ENCODE measurements around the gene EGFL7.

Gene EGFL7

GRCh38 chr9:136668983-136669790, 6.5 kb downstream of the EGFL7 start:
- Mint-ChIP-seq H3K4me1 (ENCODE audit: low read depth) (peaks cover 1% of the 10 kb centered on the region), H3K4me3 (no peak overlapping the region), H3K27ac (no peak overlapping the region), H3K9me3 (ENCODE audit: low read depth) (no peaks in the 10 kb centered on the region), H3K27me3 (peaks cover 2% of the 10 kb centered on the region), H3K36me3 (no peaks in the 10 kb centered on the region)

DNA sequence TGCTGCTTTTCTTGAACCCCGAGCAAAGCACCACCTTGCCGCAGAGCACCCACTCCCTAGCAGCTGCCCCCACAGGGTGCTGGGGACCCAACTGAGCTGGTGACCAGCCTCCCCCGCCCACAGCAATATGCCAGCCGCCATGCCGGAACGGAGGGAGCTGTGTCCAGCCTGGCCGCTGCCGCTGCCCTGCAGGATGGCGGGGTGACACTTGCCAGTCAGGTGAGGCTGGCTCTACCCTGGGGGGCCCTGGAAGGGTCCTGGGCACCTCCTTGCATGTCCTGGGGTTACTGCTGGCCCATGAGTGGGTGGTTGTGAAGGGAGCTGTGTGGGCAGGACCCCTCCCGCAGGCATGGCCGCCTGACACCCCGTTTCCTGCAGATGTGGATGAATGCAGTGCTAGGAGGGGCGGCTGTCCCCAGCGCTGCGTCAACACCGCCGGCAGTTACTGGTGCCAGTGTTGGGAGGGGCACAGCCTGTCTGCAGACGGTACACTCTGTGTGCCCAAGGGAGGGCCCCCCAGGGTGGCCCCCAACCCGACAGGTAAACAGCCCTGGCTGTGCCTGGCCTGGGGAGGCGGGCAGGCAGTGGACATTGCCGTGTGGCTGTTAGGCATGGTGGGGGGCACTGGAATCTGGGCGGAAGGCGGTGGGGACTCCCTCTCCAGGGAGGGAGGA, 7.2 kb downstream of the EGFL7 start:
- Mint-ChIP-seq H3K4me3 (no peak overlapping the region), H3K27me3 (no peaks in the 10 kb centered on the region), H3K36me3 (no peaks in the 10 kb centered on the region)

DNA sequence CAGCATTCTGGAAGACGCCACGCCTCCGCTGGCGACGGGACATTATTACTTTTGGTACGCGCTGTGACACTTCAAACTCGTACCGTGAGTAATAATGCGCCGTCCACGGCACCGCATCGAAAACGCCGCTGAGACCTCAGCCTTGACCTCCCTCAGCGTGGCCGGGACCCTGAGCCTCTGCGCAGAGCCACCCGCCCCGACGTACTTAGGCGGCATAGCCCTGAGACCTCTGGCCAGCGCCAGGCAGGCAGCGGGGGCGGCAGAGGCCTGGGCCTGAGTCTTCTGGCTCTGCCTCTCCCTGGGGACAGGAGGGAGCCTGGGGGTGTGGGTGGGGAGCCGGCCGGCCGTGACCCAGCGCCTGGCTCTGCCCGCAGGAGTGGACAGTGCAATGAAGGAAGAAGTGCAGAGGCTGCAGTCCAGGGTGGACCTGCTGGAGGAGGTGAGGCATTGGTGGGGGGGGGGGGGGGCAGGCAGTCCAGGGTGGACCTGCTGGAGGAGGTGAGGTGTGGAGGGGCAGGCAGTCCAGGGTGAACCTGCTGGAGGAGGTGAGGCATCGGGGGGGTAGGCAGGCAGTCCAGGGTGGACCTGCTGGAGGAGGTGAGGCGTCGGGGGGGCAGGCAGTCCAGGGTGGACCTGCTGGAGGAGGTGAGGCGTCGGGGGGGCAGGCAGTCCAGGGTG, 8.0 kb downstream of the EGFL7 start:
- Mint-ChIP-seq H3K4me1 (ENCODE audit: low read depth) (peaks cover 1% of the 10 kb centered on the region), H3K27me3 (no peaks in the 10 kb centered on the region), H3K9me3 (ENCODE audit: low read depth) (no peaks in the 10 kb centered on the region), H3K27ac (no peak overlapping the region), H3K36me3 (no peaks in the 10 kb centered on the region), H3K4me3 (no peak overlapping the region)

More for the DNA sequence above, 7.2 kb downstream of the EGFL7 start:
- no peak overlapping the region for H3K27ac Mint-ChIP-seq
- H3K4me1 Mint-ChIP-seq (ENCODE audit: low read depth), result peaks cover 1% of the 10 kb centered on the region
- H3K9me3 Mint-ChIP-seq (ENCODE audit: low read depth), result no peaks in the 10 kb centered on the region

GRCh38 chr9:136671254-136671614, 8.5 kb downstream of the EGFL7 start:
- Mint-ChIP-seq H3K36me3 (no peaks in the 10 kb centered on the region), H3K27ac (no peak overlapping the region), H3K27me3 (no peaks in the 10 kb centered on the region), H3K9me3 (ENCODE audit: low read depth) (no peaks in the 10 kb centered on the region), H3K4me3 (no peak overlapping the region), H3K4me1 (ENCODE audit: low read depth) (peaks cover 1% of the 10 kb centered on the region)

DNA sequence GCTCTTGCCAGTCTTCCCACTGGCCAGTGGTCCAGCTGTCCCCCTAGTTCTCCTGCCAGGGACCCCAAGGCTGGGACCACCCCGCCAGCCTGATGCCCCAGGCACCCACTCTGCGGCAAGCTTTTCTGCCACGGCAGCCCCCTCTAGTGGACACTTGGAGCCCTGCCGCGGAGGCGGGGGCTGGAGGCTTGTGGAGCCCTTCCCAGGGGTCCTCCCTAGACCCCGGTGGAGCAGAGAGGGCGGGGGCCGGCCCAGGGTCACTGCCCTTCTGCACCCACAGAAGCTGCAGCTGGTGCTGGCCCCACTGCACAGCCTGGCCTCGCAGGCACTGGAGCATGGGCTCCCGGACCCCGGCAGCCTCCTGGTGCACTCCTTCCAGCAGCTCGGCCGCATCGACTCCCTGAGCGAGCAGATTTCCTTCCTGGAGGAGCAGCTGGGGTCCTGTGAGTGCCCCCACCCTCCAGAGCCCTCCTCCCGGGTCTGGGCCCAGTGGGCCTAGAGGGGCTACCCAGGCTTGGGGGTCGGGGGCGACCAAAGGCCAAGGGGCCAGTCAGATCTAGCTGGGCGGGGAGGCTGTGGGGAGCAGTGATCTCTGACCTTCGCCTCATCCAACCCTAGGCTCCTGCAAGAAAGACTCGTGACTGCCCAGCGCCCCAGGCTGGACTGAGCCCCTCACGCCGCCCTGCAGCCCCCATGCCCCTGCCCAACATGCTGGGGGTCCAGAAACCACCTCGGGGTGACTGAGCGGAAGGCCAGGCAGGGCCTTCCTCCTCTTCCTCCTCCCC, 9.1 kb downstream of the EGFL7 start:
- Mint-ChIP-seq H3K36me3 (no peaks in the 10 kb centered on the region), H3K9me3 (ENCODE audit: low read depth) (no peaks in the 10 kb centered on the region), H3K4me1 (ENCODE audit: low read depth) (peaks cover 1% of the 10 kb centered on the region)

DNA sequence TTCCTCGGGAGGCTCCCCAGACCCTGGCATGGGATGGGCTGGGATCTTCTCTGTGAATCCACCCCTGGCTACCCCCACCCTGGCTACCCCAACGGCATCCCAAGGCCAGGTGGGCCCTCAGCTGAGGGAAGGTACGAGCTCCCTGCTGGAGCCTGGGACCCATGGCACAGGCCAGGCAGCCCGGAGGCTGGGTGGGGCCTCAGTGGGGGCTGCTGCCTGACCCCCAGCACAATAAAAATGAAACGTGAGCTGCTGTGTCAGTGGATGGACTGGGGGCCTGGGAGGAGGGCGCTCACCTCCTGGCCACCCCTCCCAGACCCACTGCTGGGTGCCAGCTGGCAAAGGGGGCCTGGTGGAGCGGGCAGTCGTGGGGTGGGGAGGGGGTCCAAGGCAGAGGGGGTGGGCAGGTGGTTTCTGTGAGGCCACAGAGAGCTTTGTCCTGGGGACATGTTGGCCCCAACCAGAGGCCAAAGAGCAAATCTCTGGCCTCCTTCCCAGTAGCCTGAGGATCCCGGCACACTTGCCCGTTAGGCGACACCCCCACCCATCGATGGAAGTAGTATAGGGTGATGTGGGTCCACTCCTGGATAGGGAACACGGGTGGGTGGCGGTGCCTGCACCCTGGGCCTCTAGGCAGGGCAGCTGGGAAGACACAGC, 9.8 kb downstream of the EGFL7 start:
- Mint-ChIP-seq H3K4me1 (ENCODE audit: low read depth) (peaks cover 1% of the 10 kb centered on the region), H3K27me3 (no peaks in the 10 kb centered on the region), H3K36me3 (no peaks in the 10 kb centered on the region), H3K9me3 (ENCODE audit: low read depth) (no peaks in the 10 kb centered on the region), H3K27ac (no peak overlapping the region), H3K4me3 (no peak overlapping the region)

More for the DNA sequence above, 9.1 kb downstream of the EGFL7 start:
- Mint-ChIP-seq H3K27ac (no peak overlapping the region), H3K4me3 (no peak overlapping the region), H3K27me3 (no peaks in the 10 kb centered on the region)

DNA sequence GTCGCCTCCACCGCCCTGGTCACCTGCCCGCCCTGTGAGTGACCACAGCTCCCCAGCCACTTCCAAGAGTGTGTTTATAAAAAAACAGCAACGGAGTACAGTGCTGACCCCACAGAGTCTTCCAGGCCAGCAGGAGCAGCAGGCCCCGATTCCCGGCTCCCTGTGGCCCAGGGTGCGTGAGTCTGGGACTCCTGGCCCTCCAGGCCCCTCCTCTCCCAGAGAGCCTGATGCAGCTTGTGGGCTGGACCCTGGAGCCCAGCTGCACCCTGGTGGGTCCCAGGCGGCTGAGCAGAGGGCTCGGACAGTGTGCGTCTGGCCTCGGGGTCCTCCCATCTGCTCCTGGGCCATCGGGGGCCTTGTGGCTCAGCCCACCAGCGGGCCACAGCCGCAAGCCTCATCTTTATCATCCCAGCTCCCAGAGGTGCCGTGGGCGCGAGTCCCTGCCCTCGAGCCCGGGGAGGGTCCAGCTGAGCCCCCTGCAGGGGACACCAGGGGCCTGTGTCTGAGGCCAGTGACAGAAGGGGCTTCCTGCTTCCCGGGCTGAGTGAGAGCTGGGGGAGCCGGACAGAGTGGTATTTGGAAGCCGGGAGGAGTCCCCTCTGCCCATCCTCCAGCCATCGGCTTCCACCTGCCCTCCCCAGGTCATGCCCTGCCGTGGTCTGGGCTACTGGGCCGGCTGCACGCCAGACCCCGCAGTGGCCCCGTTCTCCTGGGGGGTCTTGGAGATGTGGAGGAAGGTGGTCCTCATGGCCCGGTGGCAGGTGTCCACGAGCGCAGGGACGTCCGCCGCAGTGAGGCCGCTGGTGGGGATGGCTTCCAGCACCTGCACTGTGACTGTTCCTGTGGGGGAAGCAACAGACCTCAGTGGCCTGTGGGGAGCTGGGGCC, 10.6 kb downstream of the EGFL7 start:
- Mint-ChIP-seq H3K4me3 (no peak overlapping the region), H3K27me3 (no peaks in the 10 kb centered on the region), H3K27ac (no peak overlapping the region), H3K9me3 (ENCODE audit: low read depth) (no peaks in the 10 kb centered on the region), H3K36me3 (no peaks in the 10 kb centered on the region), H3K4me1 (ENCODE audit: low read depth) (peaks cover 1% of the 10 kb centered on the region)

- H3K4me3 Mint-ChIP-seq, result no peak overlapping the region
- H3K27ac Mint-ChIP-seq, result no peak overlapping the region
- no peaks in the 10 kb centered on the region for H3K4me1 Mint-ChIP-seq (ENCODE audit: low read depth)
- no peaks in the 10 kb centered on the region for H3K36me3 Mint-ChIP-seq
- H3K9me3 Mint-ChIP-seq (ENCODE audit: low read depth), result no peaks in the 10 kb centered on the region
- H3K27me3 Mint-ChIP-seq, result no peaks in the 10 kb centered on the region
These were observed 11.5 kb downstream of the EGFL7 start for GRCh38 chr9:136673975-136674785.

- H3K4me1 Mint-ChIP-seq (ENCODE audit: low read depth), result no peaks in the 10 kb centered on the region
- H3K36me3 Mint-ChIP-seq, result no peaks in the 10 kb centered on the region
- no peaks in the 10 kb centered on the region for H3K9me3 Mint-ChIP-seq (ENCODE audit: low read depth)
- no peaks in the 10 kb centered on the region for H3K27me3 Mint-ChIP-seq
- H3K27ac Mint-ChIP-seq, result no peak overlapping the region
- H3K4me3 Mint-ChIP-seq, result no peak overlapping the region
These were observed 12.2 kb downstream of the EGFL7 start for GRCh38 chr9:136674786-136675349.

DNA sequence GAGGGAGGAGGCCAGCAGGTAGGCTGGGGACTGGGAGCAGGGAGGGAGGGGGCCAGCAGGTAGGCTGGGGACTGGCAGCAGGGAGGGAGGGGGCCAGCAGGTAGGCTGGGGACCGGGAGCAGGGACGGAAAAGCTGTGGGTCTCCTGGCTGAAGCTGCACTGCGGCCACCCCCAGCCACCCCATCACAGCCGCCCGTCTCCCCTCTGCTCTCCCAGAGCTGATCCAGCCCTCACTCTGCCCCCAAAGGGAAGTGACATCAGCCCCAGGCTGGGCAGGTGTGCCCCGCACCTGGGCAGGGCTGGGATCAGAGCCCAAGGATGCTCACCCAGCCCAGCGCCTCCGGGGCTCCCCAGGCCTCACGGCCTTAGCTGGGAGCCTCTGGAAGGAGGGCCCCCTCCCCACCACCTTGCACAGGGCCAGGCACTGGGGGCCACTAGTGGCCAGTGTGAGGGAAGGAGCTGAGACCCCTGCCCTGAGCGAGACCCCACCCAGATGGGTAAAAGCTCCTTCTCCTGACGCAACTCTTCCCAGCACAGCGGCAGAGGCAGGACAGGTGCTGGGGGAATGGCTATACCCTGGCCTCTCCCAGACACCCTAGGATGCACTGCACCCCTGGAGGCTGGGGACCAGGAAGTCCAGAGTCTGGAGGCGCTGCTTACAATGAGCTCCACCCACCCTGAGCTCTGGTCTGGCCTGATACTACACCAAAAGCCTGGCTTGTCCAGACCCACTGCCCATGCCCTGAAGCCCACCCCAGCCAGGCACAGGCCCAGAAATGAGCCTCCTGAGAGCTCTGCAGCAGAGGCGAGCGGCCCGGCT, 13.0 kb downstream of the EGFL7 start:
- Mint-ChIP-seq H3K4me1 (ENCODE audit: low read depth) (no peaks in the 10 kb centered on the region), H3K27me3 (no peaks in the 10 kb centered on the region), H3K4me3 (no peak overlapping the region), H3K27ac (no peak overlapping the region), H3K9me3 (ENCODE audit: low read depth) (no peaks in the 10 kb centered on the region), H3K36me3 (no peaks in the 10 kb centered on the region)

GRCh38 chr9:136676297-136676794, 13.6 kb downstream of the EGFL7 start:
- Mint-ChIP-seq H3K27ac (no peak overlapping the region), H3K9me3 (ENCODE audit: low read depth) (no peaks in the 10 kb centered on the region), H3K4me3 (no peak overlapping the region), H3K36me3 (no peaks in the 10 kb centered on the region), H3K27me3 (no peaks in the 10 kb centered on the region), H3K4me1 (ENCODE audit: low read depth) (no peaks in the 10 kb centered on the region)

Data from activated naive CD8-positive, alpha-beta T cell (primary cell).